K562 (cell line): Measurements from ENCODE around the gene LRRC51. TPM values are rescaled to one million over a fixed set of nuclear protein-coding genes. Genes with fewer than 3 reads are reported as not detected.

Experiments
- ATAC-seq: fragments of 200-7000 bp; cut with Tn5 transposase; 3 replicates; pipeline ENCODE4 v1.9.1; 2020; ENCODE audit warnings: moderate library complexity
- BruUV-seq: library from RNA; stranded (reverse); fragments of 400-500 nt; replicated peaks from 2 replicates; lab custom pipeline; 2021; lab: Mats Ljungman, UMichigan
- CTCF ChIA-PET: fragments of 300-600 bp; formaldehyde crosslinking; extraction: SDS; loops from one replicate; lab custom pipeline; 2021; ENCODE audit warnings: low intra/inter-chr PET ratio; lab: Yijun Ruan, JAX
- POLR2A ChIA-PET: fragments of 300-600, 350-650 bp; sonication (Branson Sonifier 250); formaldehyde crosslinking; extraction: SDS; loops from one replicate; lab custom pipeline; 2021; ENCODE audit warnings: antibody characterized with exemption, inconsistent platforms; lab: Yijun Ruan, JAX
- DNase-seq, 4 experiments: peaks; one replicate each; pipeline versions ENCODE4 v3.0.0 to v3.0.0-alpha.2; 2011 to 2018; ENCODE audit warnings: low spot score in 3 of 4, mixed read lengths in 3 of 4; ENCODE audit errors: extremely low read depth in 1 of 4
- FAIRE-seq: peaks from 2 replicates; lab custom pipeline; 2011; peaks lifted over from hg19 to GRCh38; lab: Jason Lieb, UNC
- H2AFZ ChIP-seq: 2 replicates; pipeline ENCODE4 v1.6.0; 2011; ENCODE audit warnings: low read depth, low read length, control low read depth, inconsistent platforms
- H3K27ac ChIP-seq: fragments of 200-600 bp; 3 replicates; pipeline ENCODE4 v1.8.0; 2011; ENCODE audit warnings: low read depth, mild to moderate bottlenecking, control low read depth, inconsistent platforms, low read length, moderate library complexity, mixed read lengths; ENCODE audit errors: extremely low read depth
- H3K27me3 ChIP-seq, 2 experiments: fragments of 300-600 bp in 1 of 2; 2 replicates in 1 of 2; 3 replicates in 1 of 2; pipeline versions ENCODE4 v1.6.0 to v1.8.0; 2011; ENCODE audit warnings: inconsistent platforms in 2 of 2, low read length in 2 of 2, mild to moderate bottlenecking in 1 of 2, mixed read lengths in 1 of 2, moderate library complexity in 1 of 2; ENCODE audit not compliant: control insufficient read depth in 2 of 2, insufficient read depth in 2 of 2
- H3K36me3 ChIP-seq: fragments of 300-600 bp; 3 replicates; pipeline ENCODE4 v1.8.0; 2011; ENCODE audit warnings: mild to moderate bottlenecking, low read length, inconsistent platforms; ENCODE audit not compliant: control insufficient read depth, insufficient read depth
- H3K4me1 ChIP-seq, 2 experiments: fragments of 200-600 bp in 1 of 2; replicated peaks in 1 of 2; 2 replicates in 1 of 2; 3 replicates in 1 of 2; pipeline versions ENCODE4 v1.5.1 to v1.8.0; 2011; ENCODE audit warnings: inconsistent platforms in 2 of 2, low read length in 2 of 2, mild to moderate bottlenecking in 1 of 2, mixed read lengths in 1 of 2, moderate library complexity in 1 of 2; ENCODE audit not compliant: control insufficient read depth in 2 of 2, insufficient read depth in 2 of 2
- H3K4me2 ChIP-seq: 2 replicates; pipeline ENCODE4 v1.6.1; 2011; ENCODE audit warnings: low read length, control low read depth, inconsistent platforms, mixed read lengths; ENCODE audit not compliant: insufficient read depth
- H3K4me3 ChIP-seq: fragments of 200-600 bp; sonication (generic), shearing (Covaris generic); 2 replicates; pipeline ENCODE4 v1.5.1; 2016; ENCODE audit warnings: control low read depth, inconsistent platforms
- H3K79me2 ChIP-seq: fragments of 200-600 bp; 3 replicates; pipeline ENCODE4 v1.8.0; 2011; ENCODE audit warnings: low read length, inconsistent platforms; ENCODE audit not compliant: control insufficient read depth, insufficient read depth
- H3K9ac ChIP-seq, 2 experiments: 2 replicates each; pipeline versions ENCODE4 v1.6.0 to v1.6.1; 2011; ENCODE audit warnings: low read depth in 2 of 2, low read length in 2 of 2, control low read depth in 1 of 2, inconsistent platforms in 1 of 2, mild to moderate bottlenecking in 1 of 2, mixed read lengths in 1 of 2; ENCODE audit not compliant: insufficient read depth in 1 of 2
- H3K9me1 ChIP-seq: one replicate; pipeline ENCODE4 v1.6.0; 2011; ENCODE audit warnings: inconsistent platforms, mild to moderate bottlenecking, low read length, moderate library complexity; ENCODE audit not compliant: control insufficient read depth, insufficient read depth
- H3K9me3 ChIP-seq: replicated peaks from 2 replicates; pipeline ENCODE4 v1.5.1; 2011; ENCODE audit warnings: low read depth, low read length, inconsistent platforms; ENCODE audit not compliant: control insufficient read depth, insufficient read depth
- H4K20me1 ChIP-seq: replicated peaks from 2 replicates; pipeline ENCODE4 v1.6.1; 2011; ENCODE audit warnings: low read length, inconsistent platforms, mixed read lengths; ENCODE audit not compliant: control insufficient read depth, insufficient read depth
- ADNP ChIP-seq: fragments of 200-800 bp; sonication (Bioruptor generic); IDR thresholded peaks from 2 replicates; pipeline ENCODE4 v1.6.1; 2016; ENCODE audit warnings: missing genetic modification characterization, missing compliant biosample characterization
- HMBOX1 ChIP-seq: sonication (generic); IDR thresholded peaks from 2 replicates; pipeline ENCODE4 v1.6.1; 2016
- SMARCC2 ChIP-seq: fragments of 450-650 bp; IDR thresholded peaks from 2 replicates; pipeline ENCODE4 v1.6.1; 2017; ENCODE audit warnings: antibody characterized with exemption, moderate library complexity, mild to moderate bottlenecking, low read depth
- SREBF1 ChIP-seq: fragments of 150-350 bp; IDR thresholded peaks from 2 replicates; pipeline ENCODE4 v1.6.1; 2014; ENCODE audit warnings: antibody characterized with exemption, low read depth, low read length, borderline replicate concordance
- ZNF431 ChIP-seq: sonication (generic); formaldehyde crosslinking; IDR thresholded peaks from 2 replicates; pipeline ENCODE4 v1.8.0; 2022; ENCODE audit warnings: mild to moderate bottlenecking, missing genetic modification reagents
- ZNF609 ChIP-seq: sonication (generic); formaldehyde crosslinking; IDR thresholded peaks from 2 replicates; pipeline ENCODE4 v1.8.1; 2023; ENCODE audit warnings: missing genetic modification reagents, mild to moderate bottlenecking, borderline replicate concordance
- WGBS: fragments of 100-300 bp; shearing (Covaris generic); methylation state at CpG from one replicate; pipeline ENCODE4 v1.1.6; 2016; ENCODE audit warnings: low coverage, mixed read lengths; ENCODE audit not compliant: insufficient coverage; ENCODE audit errors: missing lambda C conversion rate; 5-methylcytosine and 5-hydroxymethylcytosine counted together
- in situ Hi-C: fragments of 300-500 bp; cut with MboI; formaldehyde crosslinking; loops from 4 replicates; pipeline ENCODE4 v1.15.0; 2018; ENCODE audit warnings: inconsistent platforms, mixed read lengths
- intact Hi-C: fragments of 100-400 bp; cut with micrococcal nuclease; formaldehyde crosslinking; loops from 2 replicates; pipeline ENCODE4 v1.14.2; 2022
- polyA plus RNA-seq, 8 experiments: library from polyadenylated mRNA; depleted of rRNA in 4 of 8; stranded (reverse) in 5 of 8; unstranded in 3 of 8; fragments of >200 nt; fragmentation: Nextera tagmentation in 2 of 8; fragmentation: Illumina TruSeq in 1 of 8; extraction: Ambion mirVana in 2 of 8; extraction: Trizol in 1 of 8; gene quantifications; 2 replicates each; pipeline versions ENCODE4 v1.2.1 to v1.2.3, GENCODE V29; 2011 to 2014; ENCODE audit warnings: inconsistent platforms in 1 of 8, missing spikeins in 1 of 8
- total RNA-seq, 7 experiments: library from RNA; depleted of rRNA in 6 of 7; stranded (reverse); fragments of >200 nt in 6 of 7; fragmentation: Illumina TruSeq in 2 of 7; extraction: Trizol in 2 of 7; gene quantifications; 2 replicates each; pipeline versions ENCODE4 v1.2.1 to v1.2.3, GENCODE V29; 2011 to 2021; ENCODE audit warnings: low replicate concordance in 1 of 7
- TF ChIP-seq, protein P1 (sequence below): fragments of 250-450 bp; sonication (Bioruptor Pico); IDR thresholded peaks from 2 replicates; pipeline ENCODE4 v1.5.0; 2021
- TF ChIP-seq, protein P2 (sequence below): fragments of 250-450 bp; sonication (Bioruptor Pico); IDR thresholded peaks from 2 replicates; pipeline ENCODE4 v1.5.0; 2020; ENCODE audit warnings: mild to moderate bottlenecking

Gene LRRC51
- total and polyA plus RNA-seq, 9 of the 15 experiments (the other 6 are each of a cell fraction or from before 2014, with no cell fraction given): 4.7 to 10.6 (median 5.6) TPM

DNA sequence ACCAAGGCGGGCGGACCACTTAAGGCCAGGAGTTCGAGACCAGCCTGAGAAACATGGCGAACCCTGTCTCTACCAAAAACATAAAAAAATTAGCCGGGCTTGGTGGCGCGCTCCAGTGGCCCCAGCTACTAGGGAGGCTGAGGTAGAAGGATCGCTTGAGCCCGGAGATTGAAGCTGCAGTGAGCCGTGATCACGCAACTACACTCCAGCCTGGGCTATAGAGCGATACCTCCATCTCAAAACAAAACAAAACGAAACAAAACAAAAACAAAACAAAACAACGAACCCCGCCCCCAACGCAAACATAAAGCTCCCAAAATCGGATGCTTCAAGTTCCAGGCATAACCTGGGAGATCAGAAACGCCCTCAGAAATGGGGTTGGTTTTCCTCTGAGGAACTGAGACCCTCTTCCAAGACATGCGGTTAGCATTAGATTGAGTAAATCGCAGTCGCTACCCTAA is 564 bp downstream of the LRRC51 start (continued):
- TF ChIP-seq ADNP: 0 out of 2 replicates have a peak, but pooled peaks have one; percentile 24

- no peaks in the 10 kb centered on the region for H3K9me3 ChIP-seq
- ChIA-PET CTCF (no interaction called here), POLR2A (interaction anchor here (0.7 to 2.3 kb wide), 7 partner anchors 9 to 31 kb away, joined by 3 to 15 read pairs (median 5); partner anchors contain the start of genes ANAPC15 and LAMTOR1)
- 0 out of 2 replicates have a peak, but pooled peaks cover 6% of the 10 kb centered on the region for H4K20me1 ChIP-seq
- no peak for TF ChIP-seq SREBF1
- TF ChIP-seq, protein P1, sequence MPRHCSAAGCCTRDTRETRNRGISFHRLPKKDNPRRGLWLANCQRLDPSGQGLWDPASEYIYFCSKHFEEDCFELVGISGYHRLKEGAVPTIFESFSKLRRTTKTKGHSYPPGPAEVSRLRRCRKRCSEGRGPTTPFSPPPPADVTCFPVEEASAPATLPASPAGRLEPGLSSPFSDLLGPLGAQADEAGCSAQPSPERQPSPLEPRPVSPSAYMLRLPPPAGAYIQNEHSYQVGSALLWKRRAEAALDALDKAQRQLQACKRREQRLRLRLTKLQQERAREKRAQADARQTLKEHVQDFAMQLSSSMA (CRISPR knock-in tag): no peak
- no peak for TF ChIP-seq SMARCC2
- TF ChIP-seq ZNF609 (CRISPR knock-in tag): no peak
- no peak for TF ChIP-seq ZNF431
- TF ChIP-seq HMBOX1: peak; percentile 81; the same call in 1 of the 2 replicates
- TF ChIP-seq, protein P2, sequence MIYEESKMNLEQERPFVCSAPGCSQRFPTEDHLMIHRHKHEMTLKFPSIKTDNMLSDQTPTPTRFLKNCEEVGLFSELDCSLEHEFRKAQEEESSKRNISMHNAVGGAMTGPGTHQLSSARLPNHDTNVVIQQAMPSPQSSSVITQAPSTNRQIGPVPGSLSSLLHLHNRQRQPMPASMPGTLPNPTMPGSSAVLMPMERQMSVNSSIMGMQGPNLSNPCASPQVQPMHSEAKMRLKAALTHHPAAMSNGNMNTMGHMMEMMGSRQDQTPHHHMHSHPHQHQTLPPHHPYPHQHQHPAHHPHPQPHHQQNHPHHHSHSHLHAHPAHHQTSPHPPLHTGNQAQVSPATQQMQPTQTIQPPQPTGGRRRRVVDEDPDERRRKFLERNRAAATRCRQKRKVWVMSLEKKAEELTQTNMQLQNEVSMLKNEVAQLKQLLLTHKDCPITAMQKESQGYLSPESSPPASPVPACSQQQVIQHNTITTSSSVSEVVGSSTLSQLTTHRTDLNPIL: no peak
- H3K79me2 ChIP-seq: peaks cover 30% of the 10 kb centered on the region
- no TSS peak for BruUV-seq
- H3K9ac ChIP-seq: no peak overlapping the region
- H3K4me1 ChIP-seq: peaks cover 6 to 11% of the 10 kb centered on the region in 2 experiments; a peak in 3 of 5 replicates
- H3K27me3 ChIP-seq: no peaks in the 10 kb centered on the region
- H3K27ac ChIP-seq: peak overlapping the region; percentile 76; the same call in 1 of the 3 replicates
- FAIRE-seq (no peak), ATAC-seq (no peak), DNase-seq (no peak)
- H3K9me1 ChIP-seq: no peaks in the 10 kb centered on the region
- peak overlapping the region; percentile 99 for H2AFZ ChIP-seq
- intact Hi-C loops: loop anchor here (2.0 kb wide), 1 partner anchor 41 kb away; no protein-coding TSS in a partner anchor
- peak overlapping the region; percentile 95 for H3K4me2 ChIP-seq
- in situ Hi-C loops: no loop called here
- WGBS: 84% methylated on average over 3 of the region's 3 CpGs
- peaks cover 3% of the 10 kb centered on the region; the same call in 2 of the 3 replicates for H3K36me3 ChIP-seq
- H3K4me3 ChIP-seq: no peak overlapping the region
Measured at GRCh38 chr11:72081821-72082453, 1.3 kb downstream of the LRRC51 start.
